Neutrophil (primary cell): ENCODE data around the gene IFT122.

Source experiments
- H3K27ac ChIP-seq: fragments of 200-600 bp; sonication (generic); 2 replicates; pipeline ENCODE4 v1.5.1; 2016; ENCODE audit warnings: mild to moderate bottlenecking, moderate library complexity
- H3K27me3 ChIP-seq: fragments of 200-600 bp; sonication (generic); 2 replicates; pipeline ENCODE4 v1.6.0; 2016; ENCODE audit warnings: mild to moderate bottlenecking
- H3K36me3 ChIP-seq: fragments of 200-600 bp; sonication (generic); 2 replicates; pipeline ENCODE4 v1.5.1; 2017
- H3K4me1 ChIP-seq, 2 experiments: fragments of 200-600 bp in 1 of 2; sonication (generic) in 1 of 2; 1 replicate in 1 of 2; 2 replicates in 1 of 2; pipeline versions ENCODE4 v1.5.1 to v1.6.1; 2013 to 2016; ENCODE audit warnings: low read depth in 1 of 2, low read length in 1 of 2, mild to moderate bottlenecking in 1 of 2, moderate library complexity in 1 of 2; ENCODE audit not compliant: control insufficient read depth in 1 of 2, insufficient read depth in 1 of 2
- H3K4me3 ChIP-seq, 2 experiments: fragments of 200-600 bp in 1 of 2; sonication (generic) in 1 of 2; 1 replicate in 1 of 2; 2 replicates in 1 of 2; pipeline ENCODE4 v1.5.1; 2013 to 2016; ENCODE audit warnings: low read depth in 1 of 2, low read length in 1 of 2, mild to moderate bottlenecking in 1 of 2, moderate library complexity in 1 of 2
- H3K9me3 ChIP-seq: fragments of 200-600 bp; sonication (generic); 2 replicates; pipeline ENCODE4 v1.5.1; 2016
- TF ChIP-seq, protein P1 (sequence below): fragments of 200-600 bp; sonication (generic); IDR thresholded peaks from 2 replicates; pipeline ENCODE4 v1.5.1; 2016; ENCODE audit warnings: antibody characterized with exemption

Gene IFT122

GRCh38 chr3:129552287-129553050 is 112.4 kb downstream of the IFT122 start:
- TF ChIP-seq, protein P1, sequence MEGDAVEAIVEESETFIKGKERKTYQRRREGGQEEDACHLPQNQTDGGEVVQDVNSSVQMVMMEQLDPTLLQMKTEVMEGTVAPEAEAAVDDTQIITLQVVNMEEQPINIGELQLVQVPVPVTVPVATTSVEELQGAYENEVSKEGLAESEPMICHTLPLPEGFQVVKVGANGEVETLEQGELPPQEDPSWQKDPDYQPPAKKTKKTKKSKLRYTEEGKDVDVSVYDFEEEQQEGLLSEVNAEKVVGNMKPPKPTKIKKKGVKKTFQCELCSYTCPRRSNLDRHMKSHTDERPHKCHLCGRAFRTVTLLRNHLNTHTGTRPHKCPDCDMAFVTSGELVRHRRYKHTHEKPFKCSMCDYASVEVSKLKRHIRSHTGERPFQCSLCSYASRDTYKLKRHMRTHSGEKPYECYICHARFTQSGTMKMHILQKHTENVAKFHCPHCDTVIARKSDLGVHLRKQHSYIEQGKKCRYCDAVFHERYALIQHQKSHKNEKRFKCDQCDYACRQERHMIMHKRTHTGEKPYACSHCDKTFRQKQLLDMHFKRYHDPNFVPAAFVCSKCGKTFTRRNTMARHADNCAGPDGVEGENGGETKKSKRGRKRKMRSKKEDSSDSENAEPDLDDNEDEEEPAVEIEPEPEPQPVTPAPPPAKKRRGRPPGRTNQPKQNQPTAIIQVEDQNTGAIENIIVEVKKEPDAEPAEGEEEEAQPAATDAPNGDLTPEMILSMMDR: no peak
- Histone ChIP-seq H3K27me3 (no peaks in the 10 kb centered on the region), H3K36me3 (no peaks in the 10 kb centered on the region), H3K27ac (no peak overlapping the region), H3K9me3 (no peaks in the 10 kb centered on the region), H3K4me3 (no peak overlapping the region), H3K4me1 (no peaks in the 10 kb centered on the region)

DNA sequence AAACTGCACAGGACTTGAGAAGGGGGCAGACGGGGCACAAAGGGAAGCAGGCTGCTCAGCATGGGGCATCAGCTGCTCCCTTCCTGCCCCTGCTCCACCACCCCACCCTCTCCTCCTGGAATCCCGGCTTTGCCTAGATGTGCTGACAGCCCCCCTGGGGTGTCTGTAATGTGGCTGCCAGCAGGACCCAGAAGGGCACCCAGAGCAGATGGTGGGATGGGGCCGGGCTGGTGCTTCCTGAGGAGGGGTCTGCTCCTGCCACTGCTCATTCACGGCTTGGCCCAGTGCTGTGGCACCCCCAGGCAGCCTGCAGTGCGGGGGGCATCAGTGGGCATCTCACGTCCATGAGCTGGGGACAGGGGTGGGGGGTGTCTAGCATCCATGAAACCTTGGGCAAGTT is 113.1 kb downstream of the IFT122 start:
- Histone ChIP-seq H3K27me3 (no peaks in the 10 kb centered on the region), H3K4me3 (no peak overlapping the region), H3K4me1 (no peaks in the 10 kb centered on the region), H3K36me3 (no peaks in the 10 kb centered on the region), H3K27ac (no peak overlapping the region), H3K9me3 (no peaks in the 10 kb centered on the region)
- TF ChIP-seq, protein P1: no peak

DNA sequence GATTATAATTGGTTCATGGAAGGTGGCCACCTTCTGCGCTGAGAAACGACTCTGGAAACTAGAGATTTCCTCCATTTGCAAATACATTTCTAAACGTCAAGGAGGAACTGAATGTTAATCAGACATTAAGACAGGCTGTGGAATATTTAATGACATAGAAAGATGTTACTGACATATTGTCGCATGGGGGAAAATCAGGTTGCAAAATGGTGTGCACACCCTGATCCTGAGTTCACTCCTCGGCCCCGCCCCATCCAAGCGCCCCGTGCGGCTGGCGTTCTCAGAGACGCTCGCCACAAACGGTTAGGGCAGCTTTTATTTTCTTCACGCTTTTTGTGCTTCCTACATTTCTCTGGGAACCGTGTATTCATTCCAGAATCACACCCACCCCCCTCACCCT is 113.7 kb downstream of the IFT122 start:
- Histone ChIP-seq H3K4me1 (no peaks in the 10 kb centered on the region), H3K36me3 (no peaks in the 10 kb centered on the region), H3K27ac (no peak overlapping the region), H3K27me3 (no peaks in the 10 kb centered on the region), H3K9me3 (no peaks in the 10 kb centered on the region), H3K4me3 (no peak overlapping the region)
- TF ChIP-seq, protein P1: no peak

GRCh38 chr3:129554356-129555152 is 114.5 kb downstream of the IFT122 start:
- no peaks in the 10 kb centered on the region for H3K4me1 ChIP-seq
- TF ChIP-seq, protein P1: no peak
- no peak overlapping the region for H3K4me3 ChIP-seq
- H3K27ac ChIP-seq: no peak overlapping the region
- H3K9me3 ChIP-seq: no peaks in the 10 kb centered on the region
- no peaks in the 10 kb centered on the region for H3K27me3 ChIP-seq
- H3K36me3 ChIP-seq: no peaks in the 10 kb centered on the region

GRCh38 chr3:129555153-129555550 is 115.1 kb downstream of the IFT122 start:
- H3K27ac ChIP-seq: no peak overlapping the region
- H3K27me3 ChIP-seq: no peaks in the 10 kb centered on the region
- TF ChIP-seq, protein P1: no peak
- no peaks in the 10 kb centered on the region for H3K9me3 ChIP-seq
- H3K4me3 ChIP-seq: no peak overlapping the region
- no peaks in the 10 kb centered on the region for H3K36me3 ChIP-seq
- H3K4me1 ChIP-seq: no peaks in the 10 kb centered on the region
